Psoas muscle (tissue), 8 donors: ENCODE results near the gene SNUPN. TPM values are rescaled to one million over a fixed set of nuclear protein-coding genes. Genes with fewer than 3 reads are reported as not detected.

ENCODE experiments used
- ATAC-seq, 4 donors: fragments of 200-7000 bp; cut with Tn5 transposase; one replicate each; pipeline ENCODE4 v1.9.1; 2020; ENCODE audit warnings: moderate library complexity in 3 of 4, mild to moderate bottlenecking in 2 of 4
- DNase-seq, 2 donors: peaks; one replicate each; pipeline ENCODE4 v3.0.0-alpha.2; 2020
- H3K27ac ChIP-seq: fragments of 200-600 bp; one replicate; pipeline ENCODE4 v1.8.0; 2022
- H3K27me3 ChIP-seq, 3 donors: fragments of 200-600 bp in 1 of 3; one replicate each; pipeline versions ENCODE4 v1.6.1 to v1.8.0; 2013 to 2022; ENCODE audit warnings: low read length in 2 of 3, mild to moderate bottlenecking in 2 of 3, moderate library complexity in 1 of 3; ENCODE audit not compliant: insufficient read depth in 3 of 3
- H3K36me3 ChIP-seq, 2 donors: fragments of 200-600 bp in 1 of 2; one replicate each; pipeline versions ENCODE4 v1.6.1 to v1.8.0; 2013 to 2022; ENCODE audit warnings: low read depth in 1 of 2, mild to moderate bottlenecking in 1 of 2, moderate library complexity in 1 of 2; ENCODE audit not compliant: insufficient read depth in 1 of 2
- H3K4me1 ChIP-seq: fragments of 200-600 bp; one replicate; pipeline ENCODE4 v1.8.0; 2022
- H3K4me3 ChIP-seq: fragments of 200-600 bp; one replicate; pipeline ENCODE4 v1.8.0; 2022; ENCODE audit warnings: mild to moderate bottlenecking
- H3K9me3 ChIP-seq: fragments of 200-600 bp; one replicate; pipeline ENCODE4 v1.8.0; 2022
- WGBS, 3 donors: extraction: QIAGEN DNeasy Blood & Tissue Kit; methylation state at CpG; one replicate each; pipeline versions ENCODE4 v1.1.6 to v1.1.7; 2013; 5-methylcytosine and 5-hydroxymethylcytosine counted together
- intact Hi-C, 2 donors: fragments of 100-400 bp; cut with DNase I; formaldehyde crosslinking; loops; one replicate each; pipeline versions ENCODE4 v1.11.0 to v1.14.2; 2022
- polyA plus RNA-seq, 3 donors: library from polyadenylated mRNA; stranded (reverse); fragments of 200-250 nt; gene quantifications; one replicate each; pipeline ENCODE4 v1.2.3, GENCODE V29; 2013
- total RNA-seq, 4 donors: library from RNA; stranded (reverse); fragmentation: NEBNext Ultra II Directional in 2 of 4; extraction: Animal tissue kit (Norgen Biotek cat#: 25700) in 2 of 4; gene quantifications; one replicate each; pipeline versions ENCODE4 v1.2.1 to v1.2.4, GENCODE V29; 2021 to 2023
- TF ChIP-seq, protein P1 (sequence below): fragments of 200-600 bp; IDR thresholded peaks from one replicate; pipeline ENCODE4 v1.8.0; 2022; ENCODE audit warnings: antibody characterized with exemption
- donor health status: healthy with polysubstance abuse.
- donor health status: DM: no; HTN: no; CAD: no; lungs with moderate emphysema.
- donor health status: Bipolar disorder and iron deficiency.
- donor health status: healthy.
- donor health status: DM: yes; HTN: yes; CAD: no.
- donor health status: DM: no; HTN: no; CAD: no.
- donor health status: DM: no; HTN: no; CAD: no.
- donor health status: DM: yes; HTN: yes; CAD: no.

Gene SNUPN
- total and polyA plus RNA-seq, 7 donors: 17.1 to 40.9 (median 21.9) TPM

- DNase-seq (peak in 1 of 2 donors; percentile 4), ATAC-seq (no peak)
- Histone ChIP-seq H3K27me3 (no peaks in the 10 kb centered on the region), H3K36me3 (peaks cover 0 to 13% of the 10 kb centered on the region in 2 donors), H3K4me1 (peaks cover 5% of the 10 kb centered on the region), H3K27ac (no peak overlapping the region), H3K4me3 (no peak overlapping the region), H3K9me3 (no peaks in the 10 kb centered on the region)
- TF ChIP-seq, protein P1, sequence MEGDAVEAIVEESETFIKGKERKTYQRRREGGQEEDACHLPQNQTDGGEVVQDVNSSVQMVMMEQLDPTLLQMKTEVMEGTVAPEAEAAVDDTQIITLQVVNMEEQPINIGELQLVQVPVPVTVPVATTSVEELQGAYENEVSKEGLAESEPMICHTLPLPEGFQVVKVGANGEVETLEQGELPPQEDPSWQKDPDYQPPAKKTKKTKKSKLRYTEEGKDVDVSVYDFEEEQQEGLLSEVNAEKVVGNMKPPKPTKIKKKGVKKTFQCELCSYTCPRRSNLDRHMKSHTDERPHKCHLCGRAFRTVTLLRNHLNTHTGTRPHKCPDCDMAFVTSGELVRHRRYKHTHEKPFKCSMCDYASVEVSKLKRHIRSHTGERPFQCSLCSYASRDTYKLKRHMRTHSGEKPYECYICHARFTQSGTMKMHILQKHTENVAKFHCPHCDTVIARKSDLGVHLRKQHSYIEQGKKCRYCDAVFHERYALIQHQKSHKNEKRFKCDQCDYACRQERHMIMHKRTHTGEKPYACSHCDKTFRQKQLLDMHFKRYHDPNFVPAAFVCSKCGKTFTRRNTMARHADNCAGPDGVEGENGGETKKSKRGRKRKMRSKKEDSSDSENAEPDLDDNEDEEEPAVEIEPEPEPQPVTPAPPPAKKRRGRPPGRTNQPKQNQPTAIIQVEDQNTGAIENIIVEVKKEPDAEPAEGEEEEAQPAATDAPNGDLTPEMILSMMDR: no peak
- intact Hi-C loops: no loop called here
- 61 to 83% (median 66%) methylated on average over 4 of the region's 4 CpGs for WGBS, 3 donors
These were observed 30.4 kb upstream of the SNUPN start for GRCh38 chr15:75655931-75656330.

DNA sequence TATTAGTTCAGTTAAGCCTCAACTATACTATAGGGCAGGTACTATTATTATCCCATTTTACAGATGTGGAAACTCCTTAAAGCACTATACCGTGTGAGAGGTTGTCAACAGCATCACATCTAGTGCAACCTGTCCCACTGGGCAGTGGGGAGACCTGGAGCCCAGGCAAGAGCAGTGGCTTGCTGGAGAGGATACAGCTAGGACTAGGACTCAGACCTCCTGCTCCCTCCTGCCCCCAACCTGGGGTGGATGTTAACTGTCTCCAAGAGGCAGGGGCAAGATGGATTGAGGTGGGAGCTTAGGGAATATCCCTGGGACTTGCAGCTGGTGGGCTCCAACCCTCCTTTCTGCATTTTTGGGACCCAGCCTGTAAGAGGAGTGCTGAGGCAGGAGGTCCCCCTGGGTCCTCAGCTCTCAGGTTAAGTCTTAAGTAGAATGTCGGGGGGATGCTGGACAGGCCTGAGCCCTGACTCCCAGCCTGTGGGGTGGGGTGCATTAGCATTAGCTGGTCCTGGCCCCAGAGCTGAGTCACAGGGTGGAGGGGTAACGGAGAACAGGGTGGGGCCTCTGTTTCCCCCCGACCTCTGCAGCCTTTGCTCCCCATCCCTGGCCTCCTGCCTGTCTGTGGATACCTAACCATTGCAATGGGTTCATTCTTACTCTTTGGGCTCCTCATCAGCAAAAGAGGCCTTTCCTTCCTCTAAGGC is 28.8 kb upstream of the SNUPN start:
- 54 to 65% (median 63%) methylated on average over 4 of the region's 4 CpGs for WGBS, 3 donors
- intact Hi-C loops: no loop called here
- no peak for ATAC-seq

GRCh38 chr15:75653347-75653913 is 27.9 kb upstream of the SNUPN start:
- intact Hi-C loops: no loop called here
- Histone ChIP-seq H3K27me3 (no peaks in the 10 kb centered on the region), H3K27ac (peak overlapping the region; percentile 46), H3K4me3 (peak overlapping the region; percentile 18), H3K36me3 (peaks cover 0 to 10% of the 10 kb centered on the region in 2 donors), H3K4me1 (peaks cover 13% of the 10 kb centered on the region), H3K9me3 (no peaks in the 10 kb centered on the region)
- DNase-seq (peak in 1 of 2 donors; percentile 55), ATAC-seq (no peak)
- TF ChIP-seq, protein P1: no peak
- 62 to 77% (median 65%) methylated on average over 16 of the region's 16 CpGs for WGBS, 3 donors

More for the DNA sequence above, 28.8 kb upstream of the SNUPN start:
- Histone ChIP-seq H3K9me3 (no peaks in the 10 kb centered on the region), H3K4me3 (no peak overlapping the region), H3K4me1 (peaks cover 13% of the 10 kb centered on the region), H3K27ac (no peak overlapping the region), H3K36me3 (peaks cover 0 to 13% of the 10 kb centered on the region in 2 donors), H3K27me3 (no peaks in the 10 kb centered on the region)
- peak in 1 of 2 donors; percentile 13 for DNase-seq
- TF ChIP-seq, protein P1: no peak

GRCh38 chr15:75651810-75652543 is 26.5 kb upstream of the SNUPN start:
- H3K36me3 ChIP-seq: peaks cover 0 to 2% of the 10 kb centered on the region in 2 donors
- peak overlapping the region; percentile 38 for H3K27ac ChIP-seq
- H3K9me3 ChIP-seq: no peaks in the 10 kb centered on the region
- WGBS, 3 donors: 46 to 56% (median 47%) methylated on average over 2 of the region's 2 CpGs
- intact Hi-C loops: no loop called here
- H3K4me1 ChIP-seq: peaks cover 13% of the 10 kb centered on the region
- TF ChIP-seq, protein P1: no peak
- ATAC-seq (no peak), DNase-seq (peak in 1 of 2 donors; percentile 54)
- H3K4me3 ChIP-seq: peak overlapping the region; percentile 93
- H3K27me3 ChIP-seq: no peaks in the 10 kb centered on the region
